Epithelial cell of proximal tubule (primary cell): Measurements from ENCODE around the gene NAGPA. TPM values are rescaled to one million over a fixed set of nuclear protein-coding genes. Genes with fewer than 3 reads are reported as not detected.

Source experiments
- DNase-seq: peaks from one replicate; pipeline ENCODE4 v3.0.0-alpha.2; 2011; ENCODE audit warnings: low read depth
- H3K4me3 ChIP-seq: 2 replicates; pipeline ENCODE4 v1.5.1; 2011; ENCODE audit warnings: low read depth, mild to moderate bottlenecking, low read length
- CTCF ChIP-seq: conservative IDR thresholded peaks from 2 replicates; pipeline ENCODE4 v1.5.1; 2012; ENCODE audit warnings: low read depth, mild to moderate bottlenecking, low read length
- total RNA-seq: library from RNA; depleted of rRNA; stranded (reverse); fragments of >200 nt; gene quantifications from 2 replicates; pipeline ENCODE4 v1.2.3, GENCODE V29; 2015

The NAGPA gene
- total RNA-seq, 1 donor from 2014 or later, result 15.8 TPM

- no peak for DNase-seq
- peak; percentile 4 for TF ChIP-seq CTCF
- no peak overlapping the region for H3K4me3 ChIP-seq
These were observed 49.4 kb downstream of the NAGPA start for GRCh38 chr16:4984174-4984990.

GRCh38 chr16:4982056-4982867, 51.5 kb downstream of the NAGPA start:
- H3K4me3 ChIP-seq, result no peak overlapping the region
- DNase-seq, result no peak
- TF ChIP-seq CTCF, result no peak

GRCh38 chr16:4981473-4981872, 52.3 kb downstream of the NAGPA start:
- no peak for TF ChIP-seq CTCF
- H3K4me3 ChIP-seq, result no peak overlapping the region

GRCh38 chr16:4980691-4981090, 53.0 kb downstream of the NAGPA start:
- no peak for DNase-seq
- no peak for TF ChIP-seq CTCF
- no peak overlapping the region for H3K4me3 ChIP-seq

More at GRCh38 chr16:4981473-4981872, 52.3 kb downstream of the NAGPA start:
- no peak for DNase-seq

- DNase-seq, result no peak
- no peak for TF ChIP-seq CTCF
- no peak overlapping the region for H3K4me3 ChIP-seq
These were observed 53.7 kb downstream of the NAGPA start for GRCh38 chr16:4979736-4980660.

- H3K4me3 ChIP-seq, result no peak overlapping the region
- no peak for TF ChIP-seq CTCF
- no peak for DNase-seq
These were observed 54.6 kb downstream of the NAGPA start for GRCh38 chr16:4979164-4979563.
